ENCODE measurements around the gene DBN1. TPM values are rescaled to one million over a fixed set of nuclear protein-coding genes. Genes with fewer than 3 reads are reported as not detected.
A peak's percentile ranks its signal among the peaks of the same experiment; 100 is the strongest.

Gene DBN1
- total RNA-seq, 2 donors from 2014 or later, result 7.1 to 13.3 TPM

- Mint-ChIP-seq H3K36me3 (peaks cover 5% of the 10 kb centered on the region), H3K4me3 (no peak overlapping the region), H3K9me3 (no peaks in the 10 kb centered on the region), H3K27ac (peak overlapping the region in 1 of 2 donors; percentile 11), H3K27me3 (no peaks in the 10 kb centered on the region), H3K4me1 (ENCODE audit: low read depth in 2 of 2) (peaks cover 0 to 21% of the 10 kb centered on the region in 2 donors)
- ATAC-seq (no peak), DNase-seq (ENCODE audit: low spot score) (no peak)
Measured at GRCh38 chr5:177437623-177438022, 35.8 kb downstream of the DBN1 start.

DNA sequence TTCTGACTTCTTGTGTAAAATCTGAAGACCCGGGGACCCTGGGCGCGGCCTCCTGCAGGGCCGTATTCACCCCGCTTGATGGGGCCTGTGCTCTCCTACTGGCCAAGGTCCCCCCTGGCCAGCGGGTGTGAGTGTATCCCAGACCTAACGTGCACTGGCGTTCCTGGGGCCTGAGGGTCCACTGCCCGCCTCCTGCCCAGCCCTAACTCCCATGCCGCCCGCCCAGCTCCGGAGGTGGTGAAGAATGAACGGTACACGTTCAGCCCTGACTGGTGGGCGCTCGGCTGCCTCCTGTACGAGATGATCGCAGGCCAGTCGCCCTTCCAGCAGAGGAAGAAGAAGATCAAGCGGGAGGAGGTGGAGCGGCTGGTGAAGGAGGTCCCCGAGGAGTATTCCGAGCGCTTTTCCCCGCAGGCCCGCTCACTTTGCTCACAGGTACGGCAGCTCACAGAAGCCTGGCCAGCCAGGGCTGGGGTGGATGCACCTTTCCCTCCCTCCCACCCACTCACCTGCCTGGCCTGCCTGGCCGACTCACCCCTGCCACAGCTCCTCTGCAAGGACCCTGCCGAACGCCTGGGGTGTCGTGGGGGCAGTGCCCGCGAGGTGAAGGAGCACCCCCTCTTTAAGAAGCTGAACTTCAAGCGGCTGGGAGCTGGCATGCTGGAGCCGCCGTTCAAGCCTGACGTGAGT lies 37.4 kb downstream of the DBN1 start:
- no peaks in the 10 kb centered on the region for H3K27me3 Mint-ChIP-seq
- H3K4me1 Mint-ChIP-seq (ENCODE audit: low read depth in 2 of 2), result peaks cover 12 to 29% of the 10 kb centered on the region in 2 donors
- no peaks in the 10 kb centered on the region for H3K9me3 Mint-ChIP-seq
- ATAC-seq (no peak), DNase-seq (ENCODE audit: low spot score) (no peak)
- H3K4me3 Mint-ChIP-seq, result no peak overlapping the region
- peaks cover 5% of the 10 kb centered on the region for H3K36me3 Mint-ChIP-seq
- peak overlapping the region in 1 of 2 donors; percentile 31 for H3K27ac Mint-ChIP-seq

- no peaks in the 10 kb centered on the region for H3K9me3 Mint-ChIP-seq
- no peak overlapping the region for H3K4me3 Mint-ChIP-seq
- peaks cover 21 to 37% of the 10 kb centered on the region in 2 donors for H3K4me1 Mint-ChIP-seq (ENCODE audit: low read depth in 2 of 2)
- peak overlapping the region in 1 of 2 donors; percentile 31 for H3K27ac Mint-ChIP-seq
- peaks cover 5% of the 10 kb centered on the region for H3K36me3 Mint-ChIP-seq
- H3K27me3 Mint-ChIP-seq, result no peaks in the 10 kb centered on the region
- DNase-seq (ENCODE audit: low spot score), result no peak
- no peak for ATAC-seq
Measured at GRCh38 chr5:177434942-177435738, 38.3 kb downstream of the DBN1 start.

- H3K9me3 Mint-ChIP-seq, result no peaks in the 10 kb centered on the region
- ATAC-seq (peak; percentile 70 to 82), DNase-seq (ENCODE audit: low spot score) (peak; percentile 74)
- peaks cover 5% of the 10 kb centered on the region for H3K36me3 Mint-ChIP-seq
- H3K27ac Mint-ChIP-seq, result peak overlapping the region; percentile 21 to 62
- no peak overlapping the region for H3K4me3 Mint-ChIP-seq
- H3K4me1 Mint-ChIP-seq (ENCODE audit: low read depth in 2 of 2), result peaks cover 28 to 38% of the 10 kb centered on the region in 2 donors
- H3K27me3 Mint-ChIP-seq, result no peaks in the 10 kb centered on the region
Measured at GRCh38 chr5:177434437-177434836, 39.0 kb downstream of the DBN1 start.

DNA sequence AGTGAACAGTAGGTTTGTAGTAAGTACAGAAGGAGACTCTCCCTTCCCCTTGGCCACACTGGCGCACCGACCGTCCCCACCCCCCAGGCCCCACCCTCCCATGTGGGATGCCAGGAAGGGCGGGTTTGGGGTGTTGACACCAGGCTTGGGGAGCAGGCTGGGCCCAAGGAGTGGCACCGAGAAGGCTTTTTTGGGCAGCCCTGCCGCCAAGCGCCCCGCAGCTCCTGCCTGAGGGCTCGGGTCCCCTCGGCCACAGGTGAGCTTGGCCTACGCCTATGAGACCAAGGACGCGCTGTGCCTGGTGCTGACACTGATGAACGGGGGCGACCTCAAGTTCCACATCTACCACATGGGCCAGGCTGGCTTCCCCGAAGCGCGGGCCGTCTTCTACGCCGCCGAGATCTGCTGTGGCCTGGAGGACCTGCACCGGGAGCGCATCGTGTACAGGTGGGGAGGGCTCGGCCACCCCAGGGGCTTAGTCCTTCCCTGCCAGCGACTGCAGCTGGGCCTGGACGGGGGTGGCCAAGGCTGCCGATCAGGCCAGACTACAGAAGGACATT lies 39.7 kb downstream of the DBN1 start:
- DNase-seq (ENCODE audit: low spot score) (no peak), ATAC-seq (no peak)
- H3K27ac Mint-ChIP-seq, result peak overlapping the region; percentile 21 to 62
- no peak overlapping the region for H3K4me3 Mint-ChIP-seq
- H3K9me3 Mint-ChIP-seq, result no peaks in the 10 kb centered on the region
- no peaks in the 10 kb centered on the region for H3K27me3 Mint-ChIP-seq
- peaks cover 5% of the 10 kb centered on the region for H3K36me3 Mint-ChIP-seq
- peaks cover 35 to 44% of the 10 kb centered on the region in 2 donors for H3K4me1 Mint-ChIP-seq (ENCODE audit: low read depth in 2 of 2)

DNA sequence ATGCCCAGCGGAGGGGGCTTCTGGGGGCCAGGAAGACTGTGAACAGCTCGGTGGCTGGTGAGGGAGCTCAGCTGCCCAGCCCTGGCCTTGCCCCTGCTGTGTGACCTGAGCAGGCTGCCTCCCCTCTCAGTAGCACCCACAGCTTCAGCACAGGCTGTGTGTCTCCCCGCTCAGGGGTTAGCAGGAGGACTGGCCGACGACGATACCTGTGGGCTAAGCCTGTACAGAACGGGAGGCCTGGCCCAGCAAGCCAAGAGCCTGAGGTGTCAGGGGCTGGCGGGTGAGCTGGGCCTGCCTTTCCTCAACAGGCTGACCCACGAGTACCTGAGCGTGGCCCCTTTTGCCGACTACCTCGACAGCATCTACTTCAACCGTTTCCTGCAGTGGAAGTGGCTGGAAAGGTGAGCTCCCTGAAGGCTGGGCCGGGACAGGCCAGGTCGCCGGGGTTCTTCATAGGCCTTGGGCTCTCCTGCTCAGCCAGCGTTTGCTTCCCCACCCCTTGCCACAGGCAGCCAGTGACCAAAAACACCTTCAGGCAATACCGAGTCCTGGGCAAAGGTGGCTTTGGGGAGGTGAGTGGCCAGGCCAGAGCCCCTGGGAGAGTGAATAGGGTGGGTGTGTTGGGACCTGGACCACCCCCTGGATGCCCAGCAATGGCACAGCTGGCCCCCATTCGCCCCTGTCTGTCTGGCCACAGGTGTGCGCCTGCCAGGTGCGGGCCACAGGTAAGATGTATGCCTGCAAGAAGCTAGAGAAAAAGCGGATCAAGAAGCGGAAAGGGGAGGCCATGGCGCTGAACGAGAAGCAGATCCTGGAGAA lies 40.4 kb downstream of the DBN1 start:
- H3K9me3 Mint-ChIP-seq, result no peaks in the 10 kb centered on the region
- ATAC-seq (no peak), DNase-seq (ENCODE audit: low spot score) (no peak)
- peaks cover 38 to 47% of the 10 kb centered on the region in 2 donors for H3K4me1 Mint-ChIP-seq (ENCODE audit: low read depth in 2 of 2)
- H3K36me3 Mint-ChIP-seq, result peaks cover 5% of the 10 kb centered on the region
- peak overlapping the region; percentile 21 to 28 for H3K27ac Mint-ChIP-seq
- H3K27me3 Mint-ChIP-seq, result no peaks in the 10 kb centered on the region
- H3K4me3 Mint-ChIP-seq, result no peak overlapping the region

- H3K9me3 Mint-ChIP-seq, result no peaks in the 10 kb centered on the region
Measured at GRCh38 chr5:177432143-177432838, 41.1 kb downstream of the DBN1 start.

DNA sequence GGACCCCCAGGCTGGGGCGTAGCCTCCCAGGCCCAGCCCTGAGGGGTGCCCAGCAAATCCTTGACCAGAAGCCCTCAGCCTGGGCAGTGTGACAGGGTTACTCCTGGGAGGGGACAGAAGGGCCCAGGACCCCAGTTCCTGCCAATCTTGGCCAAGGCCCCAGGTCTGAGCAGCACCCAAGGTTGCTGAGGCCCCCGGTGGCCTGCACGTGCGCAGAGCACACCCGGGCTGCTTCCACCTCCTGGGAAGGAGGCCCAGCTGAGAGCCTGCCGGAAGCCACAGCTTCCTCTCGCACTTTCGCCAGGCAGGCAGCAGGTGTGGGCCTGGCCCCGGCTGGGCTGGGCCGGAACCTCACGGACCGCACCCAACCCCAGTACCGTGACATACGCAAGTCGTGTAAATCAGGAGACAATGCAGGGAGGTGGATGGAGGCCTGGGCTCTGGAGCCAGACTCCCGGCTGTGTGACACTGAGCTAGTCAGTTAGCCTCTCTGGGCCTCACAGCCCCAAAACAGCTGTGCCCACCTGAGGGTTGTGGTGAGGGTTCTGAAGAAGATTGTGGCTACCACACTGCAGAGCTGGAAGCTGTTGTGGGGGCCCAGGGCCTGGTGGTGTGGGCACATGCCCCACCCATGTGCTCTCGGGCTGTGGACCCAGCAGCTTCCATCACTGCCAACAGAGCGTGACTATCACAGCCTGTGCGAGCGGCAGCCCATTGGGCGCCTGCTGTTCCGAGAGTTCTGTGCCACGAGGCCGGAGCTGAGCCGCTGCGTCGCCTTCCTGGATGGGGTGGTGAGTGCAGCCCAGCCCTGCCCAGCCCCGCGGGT lies 41.9 kb downstream of the DBN1 start:
- Mint-ChIP-seq H3K4me1 (ENCODE audit: low read depth in 2 of 2) (peaks cover 46 to 51% of the 10 kb centered on the region in 2 donors), H3K36me3 (peaks cover under 1% of the 10 kb centered on the region), H3K27me3 (no peaks in the 10 kb centered on the region), H3K27ac (peak overlapping the region; percentile 92), H3K9me3 (no peaks in the 10 kb centered on the region), H3K4me3 (peak overlapping the region; percentile 90)
- no peak for DNase-seq (ENCODE audit: low spot score)
- ATAC-seq, result peak in 1 of 2 donors; percentile 39

More at GRCh38 chr5:177432143-177432838, 41.1 kb downstream of the DBN1 start:
- no peak overlapping the region for H3K4me3 Mint-ChIP-seq
- H3K4me1 Mint-ChIP-seq (ENCODE audit: low read depth in 2 of 2), result peaks cover 44 to 52% of the 10 kb centered on the region in 2 donors
- H3K36me3 Mint-ChIP-seq, result peaks cover 5% of the 10 kb centered on the region
- H3K27ac Mint-ChIP-seq, result peak overlapping the region; percentile 64 to 92
- no peaks in the 10 kb centered on the region for H3K27me3 Mint-ChIP-seq
- DNase-seq (ENCODE audit: low spot score) (no peak), ATAC-seq (no peak)

- Mint-ChIP-seq H3K4me1 (ENCODE audit: low read depth in 2 of 2) (peaks cover 49 to 51% of the 10 kb centered on the region in 2 donors), H3K9me3 (no peaks in the 10 kb centered on the region), H3K4me3 (peak overlapping the region; percentile 90), H3K36me3 (no peaks in the 10 kb centered on the region), H3K27me3 (no peaks in the 10 kb centered on the region), H3K27ac (peak overlapping the region; percentile 92)
- ATAC-seq (no peak), DNase-seq (ENCODE audit: low spot score) (no peak)
Measured at GRCh38 chr5:177430972-177431316, 42.5 kb downstream of the DBN1 start.

DNA sequence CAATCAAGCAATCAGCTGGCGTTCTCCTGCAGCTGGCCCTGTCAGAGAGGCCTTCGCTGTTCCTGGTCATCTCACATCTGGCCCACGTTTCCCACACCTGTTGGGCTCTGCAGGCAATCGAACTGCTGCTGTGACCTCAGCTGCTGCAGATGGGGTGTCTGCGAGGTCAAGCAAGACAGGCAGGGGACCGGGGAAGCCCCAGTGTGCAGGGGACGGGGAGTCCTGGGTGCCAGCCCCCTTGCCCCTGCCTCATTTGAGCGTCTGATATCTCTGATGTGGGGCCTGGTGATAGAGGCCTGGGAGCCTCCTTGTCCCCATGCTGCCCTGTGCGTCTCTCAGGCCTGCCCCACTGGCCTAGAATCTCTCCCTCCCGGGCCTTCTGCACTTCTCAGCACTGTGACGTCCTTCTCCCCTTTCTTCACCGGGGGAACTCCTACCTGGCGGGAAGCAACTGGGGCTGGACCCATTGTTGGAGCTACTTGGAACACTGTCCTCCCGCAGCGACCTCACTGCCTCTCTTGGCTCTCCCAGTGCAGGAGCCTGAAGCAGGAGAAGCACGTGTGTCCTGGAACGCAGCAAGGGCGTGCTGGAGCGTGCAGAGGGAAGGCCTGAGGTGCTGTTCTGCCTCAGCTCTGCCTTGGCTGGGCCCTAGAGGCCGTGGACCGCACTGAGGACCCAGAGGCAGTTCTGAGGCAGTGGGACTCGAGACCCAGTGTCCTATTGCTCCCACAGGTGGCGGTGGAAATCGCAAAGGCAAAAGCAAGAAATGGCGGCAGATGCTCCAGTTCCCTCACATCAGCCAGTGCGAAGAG lies 43.1 kb downstream of the DBN1 start:
- DNase-seq (ENCODE audit: low spot score), result no peak
- Mint-ChIP-seq H3K27me3 (no peaks in the 10 kb centered on the region), H3K4me1 (ENCODE audit: low read depth in 2 of 2) (peaks cover 55% of the 10 kb centered on the region in 2 donors)

GRCh38 chr5:177429248-177430040 lies 44.0 kb downstream of the DBN1 start:
- peak overlapping the region; percentile 90 for H3K4me3 Mint-ChIP-seq
- peak overlapping the region; percentile 92 for H3K27ac Mint-ChIP-seq
- H3K4me1 Mint-ChIP-seq (ENCODE audit: low read depth in 2 of 2), result peaks cover 57 to 61% of the 10 kb centered on the region in 2 donors
- no peaks in the 10 kb centered on the region for H3K27me3 Mint-ChIP-seq
- H3K9me3 Mint-ChIP-seq, result no peaks in the 10 kb centered on the region
- ATAC-seq (peak; percentile 49 to 68), DNase-seq (ENCODE audit: low spot score) (peak; percentile 95)
- H3K36me3 Mint-ChIP-seq, result no peaks in the 10 kb centered on the region

More for the DNA sequence above, 43.1 kb downstream of the DBN1 start:
- peak overlapping the region; percentile 90 for H3K4me3 Mint-ChIP-seq
- H3K36me3 Mint-ChIP-seq, result no peaks in the 10 kb centered on the region
- peak overlapping the region; percentile 92 for H3K27ac Mint-ChIP-seq
- no peaks in the 10 kb centered on the region for H3K9me3 Mint-ChIP-seq
- no peak for ATAC-seq

Data from natural killer cell treated with Interleukin-12 subunit alpha and Interleukin-12 subunit beta and Interleukin-15 and Interleukin-18, amount 100 ng/mL, for 72 hours (primary cell).